SK-N-SH (cell line): Measurements from ENCODE around the gene OSBPL6. TPM values are rescaled to one million over a fixed set of nuclear protein-coding genes. Genes with fewer than 3 reads are reported as not detected.

ENCODE experiments used
- CTCF ChIA-PET: fragments of 300-600, 350-600 bp; formaldehyde crosslinking; extraction: SDS; loops from one replicate; lab custom pipeline; 2021; lab: Yijun Ruan, JAX
- POLR2A ChIA-PET: fragments of 350-600 bp; sonication (Branson Sonifier 250); formaldehyde crosslinking; extraction: SDS; loops from one replicate; lab custom pipeline; 2020; ENCODE audit warnings: antibody characterized with exemption, inconsistent platforms; lab: Yijun Ruan, JAX
- DNase-seq: peaks from one replicate; pipeline ENCODE4 v3.0.0; 2012
- H2AFZ ChIP-seq: fragments of 200-600 bp; sonication (generic); 2 replicates; pipeline ENCODE4 v1.8.1; 2016; ENCODE audit warnings: antibody characterized with exemption, mild to moderate bottlenecking, low read depth
- H3F3A ChIP-seq: fragments of 200-600 bp; sonication (generic); replicated peaks from 2 replicates; pipeline ENCODE3; 2016; ENCODE audit warnings: antibody characterized with exemption, mild to moderate bottlenecking; ENCODE audit not compliant: insufficient read depth
- H3K27ac ChIP-seq, 2 experiments: fragments of 200-500 bp in 1 of 2; fragments of 200-600 bp in 1 of 2; sonication (Bioruptor generic) in 1 of 2; sonication (generic), shearing (Covaris generic) in 1 of 2; 2 replicates each; pipeline versions ENCODE4 v1.5.1 to v1.6.1; 2014 to 2016; ENCODE audit warnings: low read depth in 2 of 2, inconsistent platforms in 1 of 2, low read length in 1 of 2, mild to moderate bottlenecking in 1 of 2, mixed read lengths in 1 of 2
- H3K27me3 ChIP-seq: fragments of 200-600 bp; sonication (generic), shearing (Covaris generic); 2 replicates; pipeline ENCODE4 v1.6.1; 2016; ENCODE audit warnings: mixed run types; ENCODE audit not compliant: insufficient read depth
- H3K36me3 ChIP-seq, 2 experiments: fragments of 200-500 bp in 1 of 2; fragments of 200-600 bp in 1 of 2; sonication (Bioruptor generic) in 1 of 2; sonication (generic) in 1 of 2; replicated peaks in 1 of 2; 2 replicates each; pipeline versions ENCODE3 to v1.5.1; 2014 to 2016; ENCODE audit warnings: low read length in 1 of 2, mild to moderate bottlenecking in 1 of 2; ENCODE audit not compliant: insufficient read depth in 2 of 2, control insufficient read depth in 1 of 2
- H3K4me1 ChIP-seq, 2 experiments: fragments of 200-500 bp in 1 of 2; fragments of 200-600 bp in 1 of 2; sonication (Bioruptor generic) in 1 of 2; sonication (generic), shearing (Covaris generic) in 1 of 2; 2 replicates each; pipeline versions ENCODE4 v1.5.1 to v1.6.1; 2014 to 2016; ENCODE audit warnings: low read depth in 1 of 2, low read length in 1 of 2, mixed run types in 1 of 2; ENCODE audit not compliant: insufficient read depth in 2 of 2, control insufficient read depth in 1 of 2
- H3K4me2 ChIP-seq: fragments of 200-600 bp; sonication (generic), shearing (Covaris generic); 2 replicates; pipeline ENCODE4 v1.6.1; 2017; ENCODE audit warnings: mixed run types
- H3K4me3 ChIP-seq, 2 experiments: fragments of 200-500 bp in 1 of 2; fragments of 200-600 bp in 1 of 2; sonication (Bioruptor generic) in 1 of 2; sonication (generic), shearing (Covaris generic) in 1 of 2; 2 replicates each; pipeline versions ENCODE4 v1.5.1 to v1.8.1; 2014 to 2016; ENCODE audit warnings: low read depth in 2 of 2, inconsistent platforms in 1 of 2, low read length in 1 of 2, mild to moderate bottlenecking in 1 of 2, mixed read lengths in 1 of 2, moderate library complexity in 1 of 2
- H3K79me2 ChIP-seq: fragments of 200-600 bp; sonication (generic); 2 replicates; pipeline ENCODE4 v1.8.1; 2017; ENCODE audit warnings: mild to moderate bottlenecking; ENCODE audit not compliant: insufficient read depth
- H3K9ac ChIP-seq: fragments of 200-600 bp; sonication (generic); 2 replicates; pipeline ENCODE4 v1.6.1; 2017; ENCODE audit warnings: mixed run types
- H3K9me2 ChIP-seq: fragments of 200-600 bp; sonication (generic); 2 replicates; pipeline ENCODE4 v1.6.1; 2017; ENCODE audit warnings: mixed run types
- H3K9me3 ChIP-seq: fragments of 200-600 bp; sonication (generic); 2 replicates; pipeline ENCODE4 v1.6.1; 2017; ENCODE audit warnings: mixed run types, mild to moderate bottlenecking, moderate library complexity
- H4K20me1 ChIP-seq: fragments of 200-600 bp; sonication (generic); 2 replicates; pipeline ENCODE4 v1.6.1; 2017; ENCODE audit warnings: mild to moderate bottlenecking, mixed run types; ENCODE audit not compliant: insufficient read depth
- CTCF ChIP-seq: fragments of 200-600 bp; sonication (generic); IDR thresholded peaks from 2 replicates; pipeline ENCODE4 v1.6.1; 2017; ENCODE audit warnings: antibody characterized with exemption, mild to moderate bottlenecking, moderate library complexity
- ELF1 ChIP-seq: IDR thresholded peaks from 2 replicates; pipeline ENCODE4 v1.4.0; 2012
- EZH2phosphoT487 ChIP-seq: fragments of 200-600 bp; sonication (generic); IDR thresholded peaks from 2 replicates; pipeline ENCODE4 v1.6.1; 2017; ENCODE audit warnings: low read depth, mixed run types, mild to moderate bottlenecking, antibody characterized with exemption, moderate library complexity, borderline replicate concordance
- FOXJ3 ChIP-seq: sonication (generic); formaldehyde crosslinking; IDR thresholded peaks from 2 replicates; pipeline ENCODE4 v1.5.1; 2020; ENCODE audit warnings: mild to moderate bottlenecking, missing genetic modification reagents
- FOXM1 ChIP-seq: IDR thresholded peaks from 2 replicates; pipeline ENCODE4 v1.4.0; 2012; ENCODE audit warnings: low read depth, mild to moderate bottlenecking
- GATA2 ChIP-seq: sonication (generic); formaldehyde crosslinking; IDR thresholded peaks from 2 replicates; pipeline ENCODE4 v1.5.0; 2020; ENCODE audit warnings: mild to moderate bottlenecking, missing genetic modification reagents
- IRF3 ChIP-seq: fragments of 150-350 bp; IDR thresholded peaks from 2 replicates; pipeline ENCODE4 v1.6.1; 2016; ENCODE audit warnings: mild to moderate bottlenecking, low read depth, low read length
- MEF2A ChIP-seq: IDR thresholded peaks from 2 replicates; pipeline ENCODE4 v1.4.0; 2012; ENCODE audit warnings: low read depth, borderline replicate concordance
- MXI1 ChIP-seq: IDR thresholded peaks from 2 replicates; pipeline ENCODE4 v1.6.1; 2012; ENCODE audit warnings: mild to moderate bottlenecking, low read depth, low read length, improper control_type of control experiment
- POLR2AphosphoS5 ChIP-seq: IDR thresholded peaks from 2 replicates; pipeline ENCODE4 v1.6.1; 2012; ENCODE audit warnings: low read depth, low read length
- RAD21 ChIP-seq: IDR thresholded peaks from 2 replicates; pipeline ENCODE4 v1.6.1; 2012; ENCODE audit warnings: mild to moderate bottlenecking, low read length
- RFX5 ChIP-seq: IDR thresholded peaks from 2 replicates; pipeline ENCODE4 v1.6.1; 2012; ENCODE audit warnings: mild to moderate bottlenecking, improper control_type of control experiment, low read length
- RXRA ChIP-seq: IDR thresholded peaks from 2 replicates; pipeline ENCODE4 v1.4.0; 2012; ENCODE audit warnings: low read depth, mild to moderate bottlenecking, borderline replicate concordance
- SIN3A ChIP-seq: IDR thresholded peaks from 2 replicates; pipeline ENCODE4 v1.6.1; 2012; ENCODE audit warnings: low read depth, mild to moderate bottlenecking, low read length, moderate library complexity, borderline replicate concordance
- SMC3 ChIP-seq: IDR thresholded peaks from 2 replicates; pipeline ENCODE4 v1.6.1; 2012; ENCODE audit warnings: low read depth, low read length, improper control_type of control experiment
- TCF12 ChIP-seq: IDR thresholded peaks from 2 replicates; pipeline ENCODE4 v1.4.0; 2012
- USF2 ChIP-seq: fragments of 150-350 bp; IDR thresholded peaks from 2 replicates; pipeline ENCODE4 v1.6.1; 2017; ENCODE audit warnings: antibody characterized with exemption, low read length, low read depth, borderline replicate concordance
- YY1 ChIP-seq: IDR thresholded peaks from 2 replicates; pipeline ENCODE4 v1.4.0; 2012; ENCODE audit warnings: low read depth, mild to moderate bottlenecking
- ZBTB33 ChIP-seq: IDR thresholded peaks from 2 replicates; pipeline ENCODE4 v1.4.0; 2012; ENCODE audit warnings: low read depth, borderline replicate concordance
- WGBS: methylation state at CpG from one replicate; pipeline ENCODE4 v1.1.6; 2017; ENCODE audit warnings: low lambda C conversion rate; 5-methylcytosine and 5-hydroxymethylcytosine counted together
- polyA plus RNA-seq, 3 experiments: library from polyadenylated mRNA; depleted of rRNA; stranded (reverse); fragments of >200 nt; gene quantifications; 2 replicates each; pipeline ENCODE4 v1.2.3, GENCODE V29; 2012
- TF ChIP-seq, protein P1 (sequence below): IDR thresholded peaks from 2 replicates; pipeline ENCODE4 v1.4.0; 2012; ENCODE audit warnings: low read depth, borderline replicate concordance

OSBPL6 gene
- polyA plus RNA-seq, 1 of the 3 experiments (the other 2 are of a cell fraction) = 2.7 TPM

DNA sequence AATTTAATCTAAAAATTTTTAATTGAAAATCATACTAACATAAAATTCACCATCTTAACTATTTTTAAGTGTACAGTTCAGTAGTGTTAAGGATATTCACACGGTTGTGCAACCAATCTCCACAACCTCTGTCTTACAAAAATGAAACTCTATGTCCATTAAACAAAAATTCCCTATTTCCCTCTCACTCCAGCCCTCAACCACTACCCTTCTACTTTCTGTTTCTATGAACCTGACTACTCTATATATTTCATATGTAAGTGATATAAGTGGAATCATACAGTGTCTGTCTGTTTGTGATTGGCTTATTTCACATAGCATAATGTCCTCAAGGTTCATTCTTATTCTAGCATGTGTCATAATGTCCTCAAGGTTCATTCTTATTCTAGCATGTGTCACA lies 34.3 kb upstream of the OSBPL6 start:
- no peaks in the 10 kb centered on the region for H3K36me3 ChIP-seq
- H3K27ac ChIP-seq = no peak overlapping the region
- no peaks in the 10 kb centered on the region for H3K79me2 ChIP-seq
- H3K27me3 ChIP-seq = no peaks in the 10 kb centered on the region
- TF ChIP-seq RXRA = no peak
- TF ChIP-seq SIN3A = no peak
- TF ChIP-seq TCF12 = no peak
- TF ChIP-seq USF2 = no peak
- no peak for TF ChIP-seq MXI1
- TF ChIP-seq, protein P1, sequence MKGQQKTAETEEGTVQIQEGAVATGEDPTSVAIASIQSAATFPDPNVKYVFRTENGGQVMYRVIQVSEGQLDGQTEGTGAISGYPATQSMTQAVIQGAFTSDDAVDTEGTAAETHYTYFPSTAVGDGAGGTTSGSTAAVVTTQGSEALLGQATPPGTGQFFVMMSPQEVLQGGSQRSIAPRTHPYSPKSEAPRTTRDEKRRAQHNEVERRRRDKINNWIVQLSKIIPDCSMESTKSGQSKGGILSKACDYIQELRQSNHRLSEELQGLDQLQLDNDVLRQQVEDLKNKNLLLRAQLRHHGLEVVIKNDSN = no peak
- no peak for TF ChIP-seq YY1
- TF ChIP-seq RFX5 = no peak
- no peaks in the 10 kb centered on the region for H3F3A ChIP-seq
- H2AFZ ChIP-seq = no peak overlapping the region
- H3K4me3 ChIP-seq = no peak overlapping the region
- ChIA-PET POLR2A (no interaction called here), CTCF (interaction anchor here (2.5 kb wide), 1 partner anchor 28 kb away, joined by 7 read pairs; no protein-coding TSS in a partner anchor)
- DNase-seq = no peak
- 73% methylated on average over 1 of the region's 1 CpG for WGBS
- H4K20me1 ChIP-seq = no peaks in the 10 kb centered on the region
- no peak overlapping the region for H3K4me2 ChIP-seq
- no peak overlapping the region for H3K9ac ChIP-seq
- H3K9me3 ChIP-seq = no peaks in the 10 kb centered on the region
- no peaks in the 10 kb centered on the region; a peak in 1 of 4 replicates for H3K4me1 ChIP-seq
- H3K9me2 ChIP-seq = no peaks in the 10 kb centered on the region

DNA sequence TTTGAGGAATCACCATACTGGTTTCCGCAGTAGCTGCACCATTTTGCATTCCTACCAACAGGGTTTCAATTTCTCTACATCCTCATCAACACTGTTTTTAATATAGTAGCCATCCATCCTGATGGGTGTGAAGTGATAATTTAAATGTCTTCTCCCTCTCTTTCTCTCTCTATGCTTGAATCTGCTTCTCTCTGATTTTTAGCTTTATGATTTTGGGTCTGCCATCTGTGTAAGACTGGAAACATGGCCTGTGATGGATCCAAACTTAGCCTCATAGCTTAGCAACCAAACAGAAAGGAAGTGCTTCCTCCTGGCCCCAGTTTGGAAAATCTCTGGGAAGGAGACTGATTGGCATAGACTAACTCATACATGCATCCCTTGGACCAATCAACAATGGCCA lies 33.7 kb upstream of the OSBPL6 start:
- Histone ChIP-seq H3K4me2 (no peak overlapping the region), H3K36me3 (no peaks in the 10 kb centered on the region), H3F3A (no peaks in the 10 kb centered on the region), H3K27ac (no peak overlapping the region), H2AFZ (no peak overlapping the region), H4K20me1 (no peaks in the 10 kb centered on the region), H3K9ac (no peak overlapping the region), H3K79me2 (no peaks in the 10 kb centered on the region), H3K27me3 (no peaks in the 10 kb centered on the region), H3K4me3 (no peak overlapping the region), H3K9me3 (no peaks in the 10 kb centered on the region), H3K9me2 (no peaks in the 10 kb centered on the region), H3K4me1 (no peaks in the 10 kb centered on the region; a peak in 1 of 4 replicates)
- WGBS = 96% methylated on average over 1 of the region's 1 CpG
- ChIA-PET POLR2A (no interaction called here), CTCF (no interaction called here)
- DNase-seq = no peak
- TF ChIP-seq POLR2AphosphoS5 (no peak), RXRA (no peak), MEF2A (no peak), ZBTB33 (no peak), SMC3 (no peak), MXI1 (no peak), ELF1 (no peak), USF2 (no peak), CTCF (no peak), GATA2 (CRISPR knock-in tag) (no peak), FOXM1 (no peak), RFX5 (no peak), TCF12 (no peak), EZH2phosphoT487 (no peak), RAD21 (no peak), FOXJ3 (CRISPR knock-in tag) (no peak), IRF3 (no peak)
